HG03520 (cell line): ENCODE data around the gene MAP3K7CL.
"Not testable (repeated sequence)": the region's sequence is repeated elsewhere in the genome, so short reads cannot be mapped to it uniquely, and the experiment has no call there.

Experiments used
- ATAC-seq: cut with Tn5 transposase; IDR thresholded peaks from one replicate; pipeline ENCODE4 v1.9.1; 2021; ENCODE audit warnings: mild to moderate bottlenecking, moderate library complexity; ENCODE audit not compliant: unreplicated experiment

The MAP3K7CL gene

DNA sequence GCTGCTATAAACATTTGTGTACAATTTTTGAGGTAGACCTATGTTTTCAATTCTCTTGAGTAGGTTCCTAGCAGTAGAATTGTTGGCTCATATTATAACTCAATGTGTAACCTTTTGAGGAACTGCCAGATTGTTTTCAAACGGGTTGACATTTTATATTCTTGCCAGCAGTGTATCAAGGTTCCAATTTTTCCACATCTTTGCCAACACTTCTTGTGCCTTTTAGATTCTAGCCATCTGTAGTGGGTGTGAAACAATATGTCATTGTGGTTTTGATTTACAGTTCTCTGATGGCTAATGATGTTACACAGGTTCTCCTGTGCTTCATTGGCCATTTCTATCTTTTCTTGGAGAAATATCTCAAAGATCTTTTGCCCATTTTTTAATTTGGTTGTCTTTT lies 36.4 kb downstream of the MAP3K7CL start:
- ATAC-seq = no peak

DNA sequence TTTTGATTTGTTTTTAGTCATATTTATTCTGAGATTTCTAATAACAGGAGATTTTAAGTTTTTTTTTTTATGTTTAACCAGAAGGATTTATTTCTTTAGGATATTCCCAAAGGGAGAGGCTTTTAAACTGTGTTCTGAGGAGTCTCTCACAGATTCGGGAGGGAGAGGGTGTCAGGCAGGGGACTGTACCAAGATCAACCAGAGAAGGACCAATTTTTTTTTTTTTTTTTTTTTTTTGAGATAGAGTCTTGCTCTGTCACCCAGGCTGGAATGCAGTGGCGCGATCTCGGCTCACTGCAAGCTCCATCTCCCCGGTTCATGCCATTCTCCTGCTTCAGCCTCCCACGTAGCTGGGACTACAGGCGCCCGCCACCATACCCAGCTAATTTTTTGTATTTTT lies 37.0 kb downstream of the MAP3K7CL start:
- ATAC-seq = not testable (repeated sequence)

DNA sequence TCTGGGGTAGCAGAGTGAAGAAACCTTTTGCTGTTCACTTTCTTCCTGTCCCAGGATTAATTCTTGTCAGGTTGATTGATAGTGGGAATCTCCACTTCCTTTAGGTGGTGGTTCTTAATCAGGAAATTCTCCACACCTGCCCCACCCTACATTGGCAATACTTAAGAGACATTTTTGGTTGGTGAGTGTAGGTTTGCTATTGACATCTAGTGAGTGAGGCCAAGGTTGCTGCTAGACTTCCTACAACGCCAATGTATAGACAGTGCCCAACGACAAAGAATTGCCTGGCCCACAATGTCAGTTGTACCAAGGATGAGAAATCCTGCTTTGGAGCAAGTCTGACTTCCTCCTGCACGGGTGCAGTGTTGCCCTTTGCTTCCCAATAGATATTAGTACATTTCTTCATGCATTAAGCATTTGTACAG lies 38.5 kb downstream of the MAP3K7CL start:
- ATAC-seq = no peak

DNA sequence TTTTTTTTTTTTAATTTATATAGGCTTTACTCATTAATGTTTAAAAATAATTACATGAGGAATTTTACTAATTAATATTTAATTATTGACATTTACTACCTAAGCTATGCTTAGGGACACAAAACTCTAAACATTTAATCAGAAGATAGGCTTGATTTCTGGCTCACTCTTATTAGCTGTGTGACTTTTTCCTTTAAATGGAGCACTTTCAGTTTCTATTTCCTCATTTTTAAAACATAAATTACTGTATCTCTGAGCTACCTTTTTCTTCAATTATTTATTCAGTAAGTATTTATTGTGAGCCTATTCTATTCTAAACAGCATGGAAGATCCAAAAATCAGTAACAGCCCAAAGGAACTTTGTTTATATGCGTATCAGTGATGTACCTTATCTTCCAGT lies 40.5 kb downstream of the MAP3K7CL start:
- ATAC-seq = no peak

DNA sequence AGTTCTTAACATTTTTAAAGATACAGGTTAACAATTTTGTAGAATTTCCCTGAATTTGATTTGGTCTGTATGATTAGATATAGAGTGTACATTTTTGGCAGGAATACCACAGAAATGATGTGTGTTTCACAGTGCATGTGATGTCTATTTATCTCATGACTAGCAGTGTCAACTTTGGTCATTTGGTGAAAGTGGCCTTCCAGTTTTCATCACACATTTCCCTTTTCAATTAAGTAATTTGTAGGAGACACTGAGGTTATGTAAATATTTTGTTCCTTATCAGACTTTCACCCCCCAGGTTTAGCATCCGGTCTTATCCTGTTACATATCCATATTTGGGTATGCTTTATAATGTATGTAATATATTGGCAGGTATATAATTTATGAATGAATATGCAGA lies 41.8 kb downstream of the MAP3K7CL start:
- no peak for ATAC-seq

DNA sequence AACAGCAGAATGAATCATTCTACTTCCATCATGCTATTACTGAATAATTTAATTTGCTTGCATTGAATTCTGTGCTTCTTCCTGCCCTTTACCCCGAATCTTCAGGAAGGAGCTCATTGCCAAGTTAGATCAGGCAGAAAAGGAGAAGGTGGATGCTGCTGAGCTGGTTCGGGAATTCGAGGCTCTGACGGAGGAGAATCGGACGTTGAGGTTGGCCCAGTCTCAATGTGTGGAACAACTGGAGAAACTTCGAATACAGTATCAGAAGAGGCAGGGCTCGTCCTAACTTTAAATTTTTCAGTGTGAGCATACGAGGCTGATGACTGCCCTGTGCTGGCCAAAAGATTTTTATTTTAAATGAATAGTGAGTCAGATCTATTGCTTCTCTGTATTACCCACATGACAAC lies 44.2 kb downstream of the MAP3K7CL start:
- no peak for ATAC-seq

DNA sequence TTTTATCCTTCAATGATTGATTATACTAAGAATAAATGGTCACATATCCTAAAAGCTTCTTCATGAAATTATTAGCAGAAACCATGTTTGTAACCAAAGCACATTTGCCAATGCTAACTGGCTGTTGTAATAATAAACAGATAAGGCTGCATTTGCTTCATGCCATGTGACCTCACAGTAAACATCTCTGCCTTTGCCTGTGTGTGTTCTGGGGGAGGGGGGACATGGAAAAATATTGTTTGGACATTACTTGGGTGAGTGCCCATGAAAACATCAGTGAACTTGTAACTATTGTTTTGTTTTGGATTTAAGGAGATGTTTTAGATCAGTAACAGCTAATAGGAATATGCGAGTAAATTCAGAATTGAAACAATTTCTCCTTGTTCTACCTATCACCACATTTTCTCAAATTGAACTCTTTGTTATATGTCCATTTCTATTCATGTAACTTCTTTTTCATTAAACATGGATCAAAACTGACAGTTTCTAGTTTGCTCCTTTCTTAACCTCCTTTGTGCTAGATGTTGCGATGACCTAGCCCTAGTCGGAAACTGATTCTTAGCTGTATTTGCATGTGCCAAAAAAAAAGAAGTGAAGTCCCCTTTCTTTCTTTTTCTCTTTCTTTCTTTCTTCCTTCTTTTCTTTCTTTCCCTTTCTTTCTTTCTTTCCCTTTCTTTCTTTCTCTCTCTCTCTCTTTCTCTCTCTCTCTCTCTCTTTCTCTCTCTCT lies 45.1 kb downstream of the MAP3K7CL start:
- ATAC-seq = no peak

DNA sequence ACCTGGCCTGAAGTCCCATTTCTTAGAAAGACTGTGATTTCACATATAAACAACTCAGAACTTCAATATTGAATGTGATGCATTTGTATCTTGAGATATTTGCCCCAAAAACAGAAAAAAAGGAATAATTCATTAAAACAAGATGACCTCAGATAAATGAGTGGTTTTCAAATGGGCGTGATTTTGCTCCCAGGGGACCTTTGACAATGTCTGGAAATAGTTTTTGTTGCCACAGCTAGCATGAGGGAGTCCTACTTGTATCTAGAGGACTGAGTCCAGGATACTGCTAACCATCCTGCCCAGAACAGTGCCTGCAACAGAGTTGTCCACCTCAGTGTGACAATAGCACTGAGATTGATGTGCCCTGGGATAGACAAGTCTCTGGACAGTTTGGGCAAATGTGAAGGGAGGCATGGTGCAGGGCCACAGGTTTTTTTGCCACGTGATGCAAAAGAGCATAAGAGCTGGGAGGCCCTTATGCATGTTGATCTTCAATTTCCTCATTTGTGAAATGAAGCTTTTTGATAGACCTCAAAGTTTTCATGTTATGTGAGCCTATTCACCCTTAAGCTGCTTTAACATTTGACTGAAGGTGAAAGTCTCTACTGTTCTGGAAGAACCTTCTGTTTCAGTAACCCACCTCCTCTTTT lies 46.2 kb downstream of the MAP3K7CL start:
- no peak for ATAC-seq

DNA sequence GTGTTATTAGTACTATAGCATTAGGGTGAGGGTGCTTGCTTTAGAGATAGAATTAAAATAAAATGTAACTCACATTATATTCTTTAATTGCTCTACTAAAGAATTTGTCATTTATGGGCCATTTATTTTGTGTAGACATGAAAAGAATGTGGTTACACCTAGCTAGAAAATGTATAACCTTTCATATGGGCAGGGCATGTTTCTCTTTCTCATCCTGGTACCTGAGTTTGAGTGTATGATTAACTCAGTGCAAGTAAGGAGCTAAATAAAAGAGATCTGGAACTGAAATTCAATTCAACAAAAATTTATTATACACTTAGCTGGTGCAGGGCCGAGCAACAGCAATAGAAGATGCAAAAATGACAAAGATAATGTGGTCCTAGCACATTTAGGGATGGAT lies 47.4 kb downstream of the MAP3K7CL start:
- no peak for ATAC-seq

DNA sequence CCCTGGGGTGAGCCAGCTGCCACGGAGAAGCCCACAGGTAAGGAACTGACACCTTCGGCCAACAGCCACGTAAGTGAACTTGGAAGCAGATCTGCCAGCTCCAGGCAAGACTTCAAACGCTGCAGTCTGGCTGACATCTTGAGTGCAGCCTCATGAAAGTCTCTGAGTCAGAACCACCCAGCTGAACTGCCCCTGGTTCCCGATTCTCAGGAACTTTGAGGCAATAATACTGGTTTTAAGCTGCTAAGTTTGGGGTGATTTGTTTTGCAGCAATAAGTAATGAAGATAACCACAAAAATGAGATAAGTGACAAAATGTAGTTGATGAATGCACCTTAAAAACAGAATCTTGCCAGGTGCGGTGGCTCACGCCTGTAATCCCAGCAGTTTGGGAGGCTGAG lies 48.5 kb downstream of the MAP3K7CL start:
- ATAC-seq = no peak

- no peak for ATAC-seq
Measured at GRCh38 chr21:29179503-29179902, 49.1 kb downstream of the MAP3K7CL start.

- no peak for ATAC-seq
Measured at GRCh38 chr21:29181799-29182470, 51.5 kb downstream of the MAP3K7CL start.

DNA sequence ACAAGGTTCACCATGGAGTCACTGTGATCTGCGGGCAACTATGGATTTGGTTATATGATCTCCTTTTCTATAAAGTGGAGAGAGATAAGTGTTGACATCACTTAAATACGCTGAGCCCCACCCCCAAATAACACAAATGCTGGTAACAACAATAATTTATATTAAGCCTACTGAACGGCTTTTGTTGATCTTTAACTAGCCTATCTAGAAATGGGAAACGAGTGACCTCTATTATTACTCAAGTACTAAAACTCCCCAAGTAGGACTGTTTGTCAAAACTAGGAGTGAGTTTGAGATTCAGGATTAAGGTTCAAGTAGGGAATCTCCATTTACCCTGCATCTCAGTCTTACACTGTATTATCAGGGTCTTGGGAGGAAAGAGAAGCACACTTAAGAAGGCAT lies 52.2 kb downstream of the MAP3K7CL start:
- ATAC-seq = no peak

- ATAC-seq = no peak
Measured at GRCh38 chr21:29184037-29184436, 53.6 kb downstream of the MAP3K7CL start.

GRCh38 chr21:29185172-29185571 lies 54.7 kb downstream of the MAP3K7CL start:
- ATAC-seq = no peak

GRCh38 chr21:29185633-29186032 lies 55.2 kb downstream of the MAP3K7CL start:
- ATAC-seq = no peak

- no peak for ATAC-seq
Measured at GRCh38 chr21:29186246-29186645, 55.8 kb downstream of the MAP3K7CL start.

- ATAC-seq = no peak
Measured at GRCh38 chr21:29187944-29188343, 57.5 kb downstream of the MAP3K7CL start.

GRCh38 chr21:29189353-29189752 lies 58.9 kb downstream of the MAP3K7CL start:
- no peak for ATAC-seq

- no peak for ATAC-seq
Measured at GRCh38 chr21:29190923-29191331, 60.5 kb downstream of the MAP3K7CL start.

DNA sequence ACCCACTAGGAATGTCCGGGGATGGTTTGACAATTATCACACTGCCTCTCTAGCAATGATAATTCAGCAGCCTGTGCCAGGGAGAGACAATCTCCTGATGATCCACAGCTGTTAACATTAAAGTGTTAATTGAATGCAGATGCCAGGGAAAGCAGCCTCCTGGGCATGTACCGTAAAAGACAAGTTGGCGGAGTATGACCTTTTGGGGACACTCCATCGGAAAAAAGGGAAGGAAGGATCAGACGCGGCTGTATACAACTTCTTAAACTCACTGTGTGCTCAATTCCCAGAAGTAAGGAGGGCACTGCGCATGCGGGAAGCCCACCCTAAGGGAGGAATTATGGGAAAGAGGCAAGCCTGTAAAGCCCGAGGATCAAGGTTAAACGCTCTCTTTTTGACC lies 62.6 kb downstream of the MAP3K7CL start:
- ATAC-seq = no peak

GRCh38 chr21:29193901-29194300 lies 63.5 kb downstream of the MAP3K7CL start:
- no peak for ATAC-seq
